H1 (cell line): ENCODE data around the gene SMARCA4. TPM values are rescaled to one million over a fixed set of nuclear protein-coding genes. Genes with fewer than 3 reads are reported as not detected.

Experiments used
- BCL11A ChIP-seq, 2 experiments: IDR thresholded peaks; one replicate each; pipeline ENCODE4 v1.6.1; 2011; ENCODE audit warnings: low read depth in 2 of 2, low read length in 2 of 2, mild to moderate bottlenecking in 2 of 2
- CBX5 ChIP-seq: fragments of 300-800, 300-1000 bp; sonication (generic); IDR thresholded peaks from 2 replicates; pipeline ENCODE4 v1.7.1; 2016; ENCODE audit warnings: antibody characterized with exemption, low read length, low read depth
- CBX8 ChIP-seq: fragments of 300-800, 300-1000 bp; sonication (generic); IDR thresholded peaks from 2 replicates; pipeline ENCODE4 v1.7.1; 2016; ENCODE audit warnings: low read depth, low read length, borderline replicate concordance
- CHD2 ChIP-seq: IDR thresholded peaks from 2 replicates; pipeline ENCODE4 v1.6.1; 2012; ENCODE audit warnings: low read length, improper control_type of control experiment
- CTBP2 ChIP-seq: IDR thresholded peaks from 2 replicates; pipeline ENCODE4 v1.7.0; 2011; ENCODE audit warnings: borderline replicate concordance, mild to moderate bottlenecking, moderate library complexity, mixed read lengths, low read length; ENCODE audit not compliant: insufficient read depth, insufficient read length
- E2F6 ChIP-seq: IDR thresholded peaks from 2 replicates; pipeline ENCODE4 v1.6.1; 2012; ENCODE audit warnings: inconsistent platforms
- HDAC2 ChIP-seq, 2 experiments: fragments of 300-600 bp in 1 of 2; sonication (generic) in 1 of 2; IDR thresholded peaks; 2 replicates each; pipeline ENCODE4 v1.6.1; 2011 to 2012; ENCODE audit warnings: low read depth in 2 of 2, low read length in 2 of 2, mild to moderate bottlenecking in 2 of 2, moderate library complexity in 2 of 2, borderline replicate concordance in 1 of 2, inconsistent platforms in 1 of 2
- JUN ChIP-seq: IDR thresholded peaks from 2 replicates; pipeline ENCODE4 v1.6.1; 2011; ENCODE audit warnings: low read depth, mild to moderate bottlenecking, improper control_type of control experiment, low read length
- JUND ChIP-seq: IDR thresholded peaks from 2 replicates; pipeline ENCODE4 v1.6.1; 2011; ENCODE audit warnings: mild to moderate bottlenecking, improper control_type of control experiment, low read length
- MAX ChIP-seq: IDR thresholded peaks from 2 replicates; pipeline ENCODE4 v1.6.1; 2012; ENCODE audit warnings: inconsistent platforms
- NRF1 ChIP-seq: IDR thresholded peaks from 2 replicates; pipeline ENCODE4 v1.6.1; 2011; ENCODE audit warnings: mild to moderate bottlenecking, low read depth, low read length, improper control_type of control experiment
- POLR2AphosphoS5 ChIP-seq: IDR thresholded peaks from 2 replicates; pipeline ENCODE4 v1.6.1; 2011; ENCODE audit warnings: low read depth, low read length
- POU5F1 ChIP-seq: IDR thresholded peaks from 2 replicates; pipeline ENCODE4 v1.6.1; 2011; ENCODE audit warnings: low read depth, mild to moderate bottlenecking, low read length, moderate library complexity
- RFX5 ChIP-seq: IDR thresholded peaks from 2 replicates; pipeline ENCODE4 v1.6.1; 2011; ENCODE audit warnings: low read depth, low read length, improper control_type of control experiment, borderline replicate concordance
- SIX5 ChIP-seq: IDR thresholded peaks from 2 replicates; pipeline ENCODE4 v1.6.1; 2011; ENCODE audit warnings: mild to moderate bottlenecking, low read depth, low read length
- SP1 ChIP-seq: IDR thresholded peaks from 2 replicates; pipeline ENCODE4 v1.6.1; 2011; ENCODE audit warnings: low read depth, low read length
- SUZ12 ChIP-seq: fragments of 200-600 bp; sonication (generic); IDR thresholded peaks from 2 replicates; pipeline ENCODE4 v1.6.1; 2012; ENCODE audit warnings: mild to moderate bottlenecking, inconsistent platforms, low read length, moderate library complexity, mixed read lengths
- TBP ChIP-seq: IDR thresholded peaks from 2 replicates; pipeline ENCODE4 v1.6.1; 2011; ENCODE audit warnings: low read depth, low read length, improper control_type of control experiment
- TEAD4 ChIP-seq: IDR thresholded peaks from 2 replicates; pipeline ENCODE4 v1.6.1; 2012; ENCODE audit warnings: low read depth, low read length, inconsistent platforms, mixed read lengths
- YY1 ChIP-seq: IDR thresholded peaks from 2 replicates; pipeline ENCODE4 v1.6.1; 2011; ENCODE audit warnings: low read depth, mild to moderate bottlenecking, low read length
- ZNF274 ChIP-seq: IDR thresholded peaks from 2 replicates; pipeline ENCODE4 v1.7.0; 2012; ENCODE audit warnings: low read length, borderline replicate concordance; ENCODE audit errors: extremely low read depth
- polyA plus RNA-seq, 7 experiments: library from polyadenylated mRNA; depleted of rRNA in 3 of 7; stranded (reverse) in 5 of 7; unstranded in 2 of 7; fragments of >200 nt in 5 of 7; fragments of 200-250 nt in 2 of 7; gene quantifications; 1 replicate in 5 of 7; 2 replicates in 1 of 7; 4 replicates in 1 of 7; pipeline versions ENCODE4 v1.2.1 to v1.2.3, GENCODE V29; 2011 to 2013; ENCODE audit warnings: missing spikeins in 2 of 7, mixed read lengths in 2 of 7
- total RNA-seq: library from RNA; stranded (reverse); fragmentation: NEBNext Ultra II Directional; extraction: Animal tissue kit (Norgen Biotek cat#: 25700); gene quantifications from 2 replicates; pipeline ENCODE4 v1.2.1, GENCODE V29; 2021

Gene SMARCA4
- total and polyA plus RNA-seq, 2 of the 8 experiments (the other 6 are each of a cell fraction or from before 2014, with no cell fraction given): 86.4 to 263 TPM

GRCh38 chr19:11089254-11090013, 128.6 kb downstream of the SMARCA4 start, which contains the start of gene LDLR (continued):
- TF ChIP-seq TEAD4: no peak
- TF ChIP-seq SIX5: no peak
- no peak for TF ChIP-seq JUN
- TF ChIP-seq RFX5: no peak
- TF ChIP-seq CHD2: no peak
- TF ChIP-seq JUND: no peak; the same call in 1 of the 2 replicates
- TF ChIP-seq E2F6: peak; percentile 47; the same call in 1 of the 2 replicates
- TF ChIP-seq SP1: peak; percentile 86
- peak; percentile 78 for TF ChIP-seq TBP
- no peak for TF ChIP-seq ZNF274
- no peak for TF ChIP-seq YY1
- no peak for TF ChIP-seq POU5F1
- TF ChIP-seq CBX5: no peak
- no peak for TF ChIP-seq CBX8
- no peak for TF ChIP-seq CTBP2
- no peak for TF ChIP-seq BCL11A (IDR thresholded peaks at IDR 0.05; ENCODE audit: low read depth in 2 of 2, low read length in 2 of 2)
- TF ChIP-seq SUZ12: no peak
- TF ChIP-seq NRF1: no peak
- peak in 1 of 2 experiments; percentile 92; a peak in 2 of 4 replicates for TF ChIP-seq HDAC2 (IDR thresholded peaks at IDR 0.05; ENCODE audit: borderline replicate concordance in 1 of 2, low read depth in 2 of 2, low read length in 2 of 2)
- TF ChIP-seq MAX: peak; percentile 35; the same call in 1 of the 2 replicates
- TF ChIP-seq POLR2AphosphoS5: peak; percentile 97
